Ovary (tissue), 10 donors: ENCODE measurements around the gene SAP30BP. TPM values are rescaled to one million over a fixed set of nuclear protein-coding genes. Genes with fewer than 3 reads are reported as not detected.

Source experiments
- DNase-seq, 5 donors: peaks; one replicate each; pipeline ENCODE4 v3.0.0-alpha.2; 2019 to 2020
- H3K27ac ChIP-seq, 2 donors: fragments of 200-600 bp; one replicate each; pipeline versions ENCODE4 v1.5.1 to v1.8.0; 2019 to 2022
- H3K27me3 ChIP-seq: fragments of 200-600 bp; one replicate; pipeline ENCODE4 v1.8.0; 2022
- H3K36me3 ChIP-seq: fragments of 200-600 bp; sonication (generic); one replicate; pipeline ENCODE4 v1.5.1; 2019
- H3K4me1 ChIP-seq: one replicate; pipeline ENCODE4 v1.8.1; 2013; ENCODE audit warnings: mild to moderate bottlenecking, moderate library complexity; ENCODE audit not compliant: insufficient read depth
- H3K4me3 ChIP-seq: fragments of 200-600 bp; sonication (generic); one replicate; pipeline ENCODE4 v1.5.1; 2017
- H3K9me3 ChIP-seq, 2 donors: fragments of 200-600 bp in 1 of 2; sonication (generic) in 1 of 2; one replicate each; pipeline versions ENCODE4 v1.5.1 to v1.8.1; 2013 to 2019; ENCODE audit warnings: mild to moderate bottlenecking in 1 of 2, moderate library complexity in 1 of 2
- EP300 ChIP-seq: sonication (generic); formaldehyde crosslinking; IDR thresholded peaks from one replicate; pipeline ENCODE4 v1.6.1; 2017; ENCODE audit warnings: antibody characterized with exemption
- POLR2A ChIP-seq: fragments of 450-650 bp; IDR thresholded peaks from one replicate; pipeline ENCODE4 v1.6.1; 2017; ENCODE audit warnings: antibody characterized with exemption, mild to moderate bottlenecking, moderate library complexity
- WGBS, 3 donors: extraction: QIAGEN DNeasy Blood & Tissue Kit in 1 of 3; methylation state at CpG; one replicate each; pipeline versions ENCODE4 v1.1.5 to v1.1.7; 2013 to 2017; 5-methylcytosine and 5-hydroxymethylcytosine counted together
- intact Hi-C, 4 donors: fragments of 100-400 bp; cut with DNase I; formaldehyde crosslinking; loops; one replicate each; pipeline versions ENCODE4 v1.11.0 to v1.15.1; 2022 to 2023
- long read RNA-seq, 3 donors: library from polyadenylated mRNA in 2 of 3; unstranded in 2 of 3; transcript quantifications; one replicate each; pipeline ENCODE4 v2.0.0 and lab custom pipeline, GENCODE V29; 2021 to 2026
- polyA plus RNA-seq, 2 donors: library from polyadenylated mRNA; stranded (reverse); fragments of 200-250 nt in 1 of 2; fragments of 350-450 nt in 1 of 2; fragmentation: Illumina TruSeq in 1 of 2; extraction: RNeasy Lipid Tissue Mini Kit (QIAGEN cat#74804) in 1 of 2; gene quantifications; one replicate each; pipeline ENCODE4 v1.2.3, GENCODE V29; 2013 to 2014
- total RNA-seq, 7 donors: library from RNA; depleted of rRNA in 2 of 7; stranded (reverse); fragments of >200 nt in 2 of 7; fragmentation: NEBNext Ultra II Directional in 3 of 7; extraction: Animal tissue kit (Norgen Biotek cat#: 25700) in 3 of 7; gene quantifications; one replicate each; pipeline versions ENCODE4 v1.1.0 to v1.2.4, GENCODE V29; 2016 to 2023
- TF ChIP-seq, protein P1 (sequence below), 3 donors: fragments of 450-650 bp in 2 of 3; fragments of 200-600 bp in 1 of 3; IDR thresholded peaks; one replicate each; pipeline versions ENCODE4 v1.5.1 to v1.8.0; 2016 to 2022; ENCODE audit warnings: antibody characterized with exemption in 3 of 3, mild to moderate bottlenecking in 1 of 3
- donor health status: DM: no; HTN: no; CAD: no; lungs with moderate emphysema.
- donor health status: DM: no; HTN: no; CAD: no.
- donor health status: Bipolar disorder and iron deficiency.
- donor health status: DM: yes; HTN: yes; CAD: no.
- donor health status: DM: no; HTN: no; CAD: no.
- donor health status: DM: yes; HTN: yes; CAD: no.

SAP30BP gene
- total RNA-seq (10 to 100 TPM; 54.8 to 85.0 (median 74.7) TPM), polyA plus RNA-seq (10 to 100 TPM; 83.2 to 89.1 TPM)
- long read RNA-seq, donor 1, transcript SAP30BP-202 (10 exons, 2,439 nt) = minor isoform, 5 of 215 reads
- long read RNA-seq, donor 1, transcript SAP30BP-225 (11 exons, 2,722 nt) = major isoform, 141 of 215 reads
- long read RNA-seq, donor 1, transcript SAP30BP-212 (11 exons, 1,558 nt) = minor isoform, 12 of 215 reads
- long read RNA-seq, donor 1, partial matches to known transcripts = 6 of 215 reads
- long read RNA-seq, donor 1, other reads (novel, unspliced or antisense) = 48 of 215 reads
- long read RNA-seq, donor 2, transcript SAP30BP-204 (6 exons, 1,097 nt) = minor isoform, 9 of 39 reads
- long read RNA-seq, donor 2, transcript SAP30BP-225 (11 exons, 2,722 nt) = major isoform, 22 of 39 reads
- long read RNA-seq, donor 2, partial matches to known transcripts = 0 of 39 reads
- long read RNA-seq, donor 2, other reads (novel, unspliced or antisense) = 0 of 39 reads
- long read RNA-seq, donor 3, transcript SAP30BP-225 (11 exons, 2,722 nt) = major isoform, 38 of 78 reads
- long read RNA-seq, donor 3, transcript SAP30BP-202 (10 exons, 2,439 nt) = minor isoform, 7 of 78 reads
- long read RNA-seq, donor 3, partial matches to known transcripts = 3 of 78 reads
- long read RNA-seq, donor 3, other reads (novel, unspliced or antisense) = 26 of 78 reads

DNA sequence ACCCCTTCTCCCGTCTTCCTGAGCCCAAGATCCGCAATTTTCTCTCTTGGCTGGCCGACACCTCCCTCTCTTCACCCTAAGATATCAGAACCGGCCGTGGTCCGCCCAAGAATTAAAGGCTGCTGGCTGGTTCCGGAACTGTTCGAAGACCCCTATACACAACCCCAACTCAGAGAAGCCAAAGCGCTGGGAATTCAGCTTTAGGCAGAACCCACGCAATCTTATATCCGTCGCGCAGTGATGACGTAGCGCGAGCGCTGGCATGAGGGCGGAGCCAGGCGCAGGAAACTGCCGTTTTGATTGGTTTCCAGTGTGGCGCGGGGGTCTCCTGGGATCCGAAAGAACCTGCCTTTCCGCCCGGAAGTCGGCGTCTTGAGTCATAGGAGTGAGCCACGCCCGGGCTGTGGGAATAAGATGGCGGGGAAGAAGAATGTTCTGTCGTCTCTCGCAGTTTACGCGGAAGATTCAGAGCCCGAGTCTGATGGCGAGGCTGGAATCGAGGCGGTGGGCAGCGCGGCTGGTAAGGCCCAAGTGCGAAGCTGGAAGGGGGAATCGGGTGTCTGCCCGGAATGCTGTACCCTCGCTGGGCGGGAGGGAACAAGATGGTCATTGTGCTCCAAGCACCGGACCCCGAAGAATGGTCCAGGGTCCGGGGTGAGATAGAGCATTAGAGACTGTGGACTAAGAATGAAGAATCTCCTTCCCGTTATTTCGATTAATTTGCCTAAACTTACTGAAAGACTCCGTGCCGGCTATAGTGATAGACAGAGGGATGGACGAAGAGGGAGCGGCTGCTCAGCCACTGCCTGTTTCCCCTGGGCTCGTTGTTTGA, at the start of gene SAP30BP, which contains the start of gene RECQL5:
Gene SAP30BP (plus strand): TSS at position 380 of the 832 bp plus-strand sequence. CDS start 35 bp downstream, at position 415.
Gene RECQL5 (minus strand): TSS at position 196 of the 832 bp plus-strand sequence. CDS start 597 bp downstream, outside the sequence.
- intact Hi-C loops = no loop called here
- no peaks in the 10 kb centered on the region for H3K27me3 ChIP-seq
- peak; percentile 98 for DNase-seq
- H3K36me3 ChIP-seq = no peaks in the 10 kb centered on the region
- WGBS, 3 donors = 0 to 1% (median 0%) methylated on average over 55 of the region's 55 CpGs
- H3K27ac ChIP-seq = peak within 1 kb of the TSS; percentile 68 to 73
- H3K9me3 ChIP-seq = no peaks in the 10 kb centered on the region
- peak within 1 kb of the TSS; percentile 84 for H3K4me3 ChIP-seq
- no peak for TF ChIP-seq EP300
- peak; percentile 70 for TF ChIP-seq POLR2A
- TF ChIP-seq, protein P1, sequence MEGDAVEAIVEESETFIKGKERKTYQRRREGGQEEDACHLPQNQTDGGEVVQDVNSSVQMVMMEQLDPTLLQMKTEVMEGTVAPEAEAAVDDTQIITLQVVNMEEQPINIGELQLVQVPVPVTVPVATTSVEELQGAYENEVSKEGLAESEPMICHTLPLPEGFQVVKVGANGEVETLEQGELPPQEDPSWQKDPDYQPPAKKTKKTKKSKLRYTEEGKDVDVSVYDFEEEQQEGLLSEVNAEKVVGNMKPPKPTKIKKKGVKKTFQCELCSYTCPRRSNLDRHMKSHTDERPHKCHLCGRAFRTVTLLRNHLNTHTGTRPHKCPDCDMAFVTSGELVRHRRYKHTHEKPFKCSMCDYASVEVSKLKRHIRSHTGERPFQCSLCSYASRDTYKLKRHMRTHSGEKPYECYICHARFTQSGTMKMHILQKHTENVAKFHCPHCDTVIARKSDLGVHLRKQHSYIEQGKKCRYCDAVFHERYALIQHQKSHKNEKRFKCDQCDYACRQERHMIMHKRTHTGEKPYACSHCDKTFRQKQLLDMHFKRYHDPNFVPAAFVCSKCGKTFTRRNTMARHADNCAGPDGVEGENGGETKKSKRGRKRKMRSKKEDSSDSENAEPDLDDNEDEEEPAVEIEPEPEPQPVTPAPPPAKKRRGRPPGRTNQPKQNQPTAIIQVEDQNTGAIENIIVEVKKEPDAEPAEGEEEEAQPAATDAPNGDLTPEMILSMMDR (IDR thresholded peaks at IDR 0.05) = no peak
- H3K4me1 ChIP-seq = peaks cover 7% of the 10 kb centered on the region

DNA sequence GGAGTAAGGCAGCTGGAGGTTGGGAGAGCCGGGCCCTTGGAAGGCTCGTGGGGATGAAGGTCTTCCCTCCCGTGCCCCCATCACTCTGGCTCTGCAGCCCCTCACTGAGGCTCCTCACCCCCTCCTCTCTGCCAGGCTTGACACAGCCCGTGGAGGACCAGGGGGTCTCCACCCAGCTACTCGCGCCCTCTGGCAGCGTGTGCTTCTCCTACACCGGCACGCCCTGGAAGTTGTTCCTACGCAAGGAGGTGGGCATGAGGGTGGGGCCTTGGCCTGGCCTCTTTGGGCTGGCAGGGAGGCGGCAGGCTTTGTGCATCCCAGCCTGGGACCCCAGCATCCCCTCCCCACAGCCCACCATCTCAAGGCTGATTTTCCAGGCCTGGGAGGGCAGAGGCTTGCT, 49.5 kb upstream of the SAP30BP start:
- Histone ChIP-seq H3K4me3 (no peak overlapping the region), H3K27me3 (no peaks in the 10 kb centered on the region), H3K4me1 (no peaks in the 10 kb centered on the region), H3K9me3 (no peaks in the 10 kb centered on the region), H3K27ac (no peak overlapping the region), H3K36me3 (no peaks in the 10 kb centered on the region)
- intact Hi-C loops = no loop called here
- 87 to 90% (median 90%) methylated on average over 10 to 11 of the region's 11 CpGs for WGBS, 3 donors
- DNase-seq = no peak
- no peak for TF ChIP-seq POLR2A

DNA sequence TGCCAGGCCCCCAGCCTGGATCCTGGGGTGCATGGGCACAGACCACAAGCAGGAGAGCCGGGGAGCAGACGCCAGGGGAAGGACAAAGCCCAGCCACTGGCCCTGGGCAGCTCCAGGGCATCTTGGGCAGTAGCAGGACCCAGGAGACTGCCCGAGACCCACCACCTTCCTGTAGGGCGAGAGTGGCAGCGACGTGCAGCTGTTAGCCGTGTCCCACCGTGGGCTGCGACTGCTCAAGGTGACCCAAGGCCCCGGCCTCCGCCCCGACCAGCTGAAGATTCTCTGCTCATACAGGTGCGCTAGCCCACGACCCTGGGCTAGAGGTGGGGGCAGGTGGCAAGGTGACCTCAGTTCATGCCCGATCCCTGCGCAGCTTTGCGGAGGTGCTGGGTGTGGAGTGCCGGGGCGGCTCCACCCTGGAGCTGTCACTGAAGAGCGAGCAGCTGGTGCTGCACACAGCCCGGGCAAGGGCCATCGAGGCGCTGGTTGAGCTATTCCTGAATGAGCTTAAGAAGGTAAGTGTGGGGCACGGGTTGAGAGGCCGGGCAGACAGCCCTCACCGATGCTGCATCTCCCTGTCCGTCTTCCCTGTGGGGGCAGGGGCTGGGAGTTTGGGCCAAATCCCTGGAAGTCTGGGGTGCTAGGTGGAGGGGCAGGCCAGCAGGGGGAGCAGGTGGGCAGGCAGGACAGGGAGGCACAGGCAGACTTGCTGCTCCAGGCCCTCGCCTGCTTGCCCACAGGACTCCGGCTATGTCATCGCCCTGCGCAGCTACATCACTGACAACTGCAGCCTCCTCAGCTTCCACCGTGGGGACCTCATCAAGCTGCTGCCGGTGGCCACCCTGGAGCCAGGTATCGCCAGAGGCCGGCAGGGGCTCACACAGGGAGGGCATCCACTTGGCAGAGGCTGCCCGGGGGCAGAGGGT, 47.4 kb upstream of the SAP30BP start:
- Histone ChIP-seq H3K27me3 (no peaks in the 10 kb centered on the region), H3K27ac (no peak overlapping the region), H3K9me3 (no peaks in the 10 kb centered on the region), H3K36me3 (no peaks in the 10 kb centered on the region), H3K4me1 (no peaks in the 10 kb centered on the region), H3K4me3 (no peak overlapping the region)
- intact Hi-C loops = no loop called here
- no peak for TF ChIP-seq EP300
- TF ChIP-seq POLR2A = no peak
- TF ChIP-seq, protein P1 (IDR thresholded peaks at IDR 0.05) = no peak
- WGBS, 3 donors = 80 to 84% (median 80%) methylated on average over 30 to 36 of the region's 36 CpGs
- no peak for DNase-seq

DNA sequence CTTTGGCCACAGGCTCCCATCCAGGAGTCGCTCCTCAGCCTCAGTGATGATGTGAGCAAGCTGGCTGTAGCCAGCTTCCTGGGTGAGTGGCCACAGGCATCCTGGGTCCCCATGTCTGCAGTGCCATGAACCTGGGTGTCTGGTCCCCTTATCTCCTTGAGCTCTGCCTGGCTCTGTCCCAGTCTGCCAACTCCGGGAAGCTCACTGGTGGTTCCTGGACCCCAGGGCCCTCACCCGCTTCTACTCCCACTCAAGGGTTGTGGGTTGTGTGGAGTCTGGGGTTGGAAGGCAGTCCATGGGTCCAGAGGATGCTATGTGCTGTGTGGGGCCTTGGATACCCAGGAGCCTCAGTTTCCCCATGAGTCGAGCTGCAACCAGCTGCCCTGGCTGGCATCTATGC, 45.6 kb upstream of the SAP30BP start:
- intact Hi-C loops = no loop called here
- 80 to 88% (median 81%) methylated on average over 4 of the region's 4 CpGs for WGBS, 3 donors
- H3K36me3 ChIP-seq = no peaks in the 10 kb centered on the region

More for the DNA sequence above, 45.6 kb upstream of the SAP30BP start:
- TF ChIP-seq EP300 (no peak), POLR2A (no peak)
- TF ChIP-seq, protein P1 (IDR thresholded peaks at IDR 0.05) = no peak
- Histone ChIP-seq H3K27me3 (no peaks in the 10 kb centered on the region), H3K27ac (no peak overlapping the region), H3K9me3 (no peaks in the 10 kb centered on the region), H3K4me1 (no peaks in the 10 kb centered on the region), H3K4me3 (no peak overlapping the region)
- DNase-seq = no peak
